ENCODE results near the gene SLC43A3.
A peak's percentile ranks its signal among the peaks of the same experiment; 100 is the strongest.
"Not testable (repeated sequence)": the region's sequence is repeated elsewhere in the genome, so short reads cannot be mapped to it uniquely, and the experiment has no call there.

The SLC43A3 gene

DNA sequence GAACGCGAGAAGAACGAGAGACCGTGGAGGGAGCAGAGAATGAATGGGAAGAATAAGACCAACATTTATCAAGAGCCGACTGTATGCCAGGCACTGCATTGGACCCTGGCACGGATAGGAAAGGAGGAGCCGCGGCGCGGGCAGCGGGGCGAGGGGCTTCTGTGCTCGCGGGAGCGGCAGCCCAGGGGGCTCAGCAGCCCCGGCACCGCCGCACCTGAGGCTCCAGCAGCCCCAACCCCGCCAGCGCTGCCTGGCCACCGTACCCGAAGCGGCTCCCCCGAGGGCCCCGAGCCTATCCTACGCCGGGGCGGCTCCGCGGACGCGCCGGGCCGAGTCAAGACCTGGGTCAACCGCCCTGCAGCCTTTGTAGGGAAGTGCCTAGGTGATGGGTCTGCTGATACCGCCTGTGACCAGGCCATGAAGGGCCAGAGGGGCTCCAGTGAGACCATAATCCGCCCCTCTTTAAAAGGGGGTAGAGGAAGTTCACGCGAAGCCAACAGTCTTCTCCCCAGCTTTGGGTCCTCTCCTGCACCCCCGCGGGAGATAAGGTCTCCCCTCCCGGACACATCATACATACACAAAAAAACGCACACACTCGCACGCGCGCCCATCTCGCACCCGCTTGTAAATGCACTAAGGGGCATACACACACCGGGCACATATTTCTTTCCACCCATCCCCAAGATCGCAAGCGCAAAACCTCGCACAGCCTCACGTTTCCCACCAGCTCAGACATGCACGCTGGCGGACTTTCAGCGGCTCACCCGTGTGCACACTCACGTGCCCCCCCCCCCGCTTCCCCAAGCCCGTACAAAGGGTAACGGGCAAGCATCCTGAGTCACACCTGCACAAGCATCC is 32.5 kb upstream of the SLC43A3 start:
- no peak for DNase-seq (ENCODE audit: low read depth in 2 of 2)

DNA sequence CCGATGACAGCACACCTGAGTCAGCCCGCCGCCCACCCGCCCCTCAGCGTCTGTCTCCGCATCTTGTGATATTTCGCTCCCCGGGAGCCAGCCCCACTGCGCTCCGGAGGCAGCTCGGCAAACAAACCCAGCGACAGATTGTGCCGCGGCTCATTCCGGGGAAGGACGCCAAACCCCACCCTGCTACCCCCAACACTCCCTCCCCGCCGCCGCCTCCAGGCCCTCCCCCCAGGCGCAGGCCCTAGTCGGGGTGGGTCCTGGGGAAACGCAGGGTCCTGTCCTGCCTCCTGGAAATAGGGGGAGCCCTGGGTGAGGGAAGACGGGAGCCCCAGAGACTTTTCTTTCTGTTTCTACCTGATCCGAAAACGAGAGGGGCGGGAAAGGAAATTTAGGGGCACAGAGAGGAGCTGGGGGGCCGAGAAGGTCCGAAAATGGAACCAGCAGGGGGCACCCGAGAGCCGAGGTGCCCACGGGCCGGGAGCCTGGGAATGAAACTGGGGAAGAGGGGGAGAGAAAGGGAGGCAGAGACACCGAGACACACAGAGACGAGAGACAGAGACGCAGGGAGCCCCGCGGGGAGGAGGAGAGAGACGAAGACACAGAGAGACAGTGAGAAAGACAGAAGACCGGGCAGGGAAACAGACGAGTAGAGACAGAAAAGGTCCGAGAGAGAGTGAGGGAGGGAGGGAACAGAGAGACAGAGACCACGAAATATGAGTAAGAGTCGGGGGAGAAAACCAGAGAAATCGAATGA is 31.7 kb upstream of the SLC43A3 start:
- DNase-seq (ENCODE audit: low read depth in 2 of 2): peak; percentile 53 to 72

DNA sequence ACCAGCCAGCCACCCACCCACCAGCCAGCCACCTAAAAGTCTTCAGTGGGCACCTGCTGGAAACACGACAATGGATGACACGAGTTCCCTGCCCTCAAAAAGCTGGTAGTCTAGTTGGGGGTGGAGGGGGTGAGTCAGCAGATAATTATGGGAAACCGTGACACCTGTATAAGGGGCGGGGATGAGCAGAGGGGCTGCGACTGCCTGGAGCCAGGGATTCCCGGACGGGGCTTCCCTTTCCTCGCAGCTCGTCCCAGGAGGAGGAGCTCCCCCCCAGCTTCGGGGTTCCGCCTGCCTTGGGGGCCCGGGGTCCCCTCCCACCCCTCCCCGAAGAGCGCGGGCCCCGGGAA is 31.1 kb upstream of the SLC43A3 start:
- DNase-seq (ENCODE audit: low read depth in 2 of 2): peak in 1 of 2 donors; percentile 47

DNA sequence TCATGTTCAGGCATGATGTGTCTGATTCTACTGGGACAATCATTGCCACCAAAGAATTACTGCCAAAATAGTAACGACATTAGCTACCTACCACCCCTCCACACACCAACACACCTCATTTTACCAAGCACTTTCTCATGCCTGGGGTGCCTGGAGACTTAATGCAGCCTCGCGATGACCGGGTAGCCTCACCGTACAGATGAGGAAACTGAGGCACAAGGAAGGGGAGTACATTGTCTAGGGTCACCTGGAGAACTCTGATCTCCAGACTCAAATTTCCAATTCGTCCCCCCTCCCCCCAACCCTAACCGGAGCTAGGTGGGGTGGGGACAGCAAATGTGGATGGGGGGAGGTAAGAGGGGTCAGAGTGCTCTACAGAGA is 30.7 kb upstream of the SLC43A3 start:
- no peak for DNase-seq (ENCODE audit: low read depth in 2 of 2)

DNA sequence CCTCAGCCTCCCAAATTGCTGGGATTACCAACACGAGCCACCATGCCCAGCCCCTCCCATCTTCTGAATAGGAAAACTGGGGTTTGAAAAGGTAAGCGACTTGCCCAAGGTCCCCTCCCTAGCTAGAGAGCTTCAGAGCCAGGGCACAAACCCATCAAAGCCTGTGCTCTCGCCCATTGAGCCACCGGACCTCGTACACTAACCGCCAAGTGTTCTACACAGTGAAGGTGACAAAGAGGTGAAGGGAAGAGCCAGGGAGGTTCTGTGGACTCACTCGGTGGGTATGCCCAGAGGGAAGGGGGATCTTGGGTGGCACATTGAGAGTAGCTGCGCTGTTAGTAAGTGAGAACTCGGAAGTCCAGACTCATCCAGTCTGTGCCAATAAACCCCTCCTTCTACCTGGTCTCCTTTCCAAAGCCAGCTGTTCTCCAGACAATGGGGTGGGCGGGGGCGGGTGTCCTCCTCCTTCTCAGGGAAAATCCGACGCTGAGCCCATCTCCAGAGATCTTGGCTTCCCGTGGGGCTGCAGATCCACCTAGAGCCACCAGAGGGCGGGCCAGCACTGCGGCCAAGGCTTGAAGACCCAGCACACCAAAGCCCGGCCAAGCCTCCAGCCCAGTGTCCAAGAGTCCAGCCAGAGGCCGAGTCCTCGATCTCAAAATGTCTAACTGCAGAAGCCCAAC is 30.2 kb upstream of the SLC43A3 start:
- DNase-seq (ENCODE audit: low read depth in 2 of 2): peak in 1 of 2 donors; percentile 48

DNA sequence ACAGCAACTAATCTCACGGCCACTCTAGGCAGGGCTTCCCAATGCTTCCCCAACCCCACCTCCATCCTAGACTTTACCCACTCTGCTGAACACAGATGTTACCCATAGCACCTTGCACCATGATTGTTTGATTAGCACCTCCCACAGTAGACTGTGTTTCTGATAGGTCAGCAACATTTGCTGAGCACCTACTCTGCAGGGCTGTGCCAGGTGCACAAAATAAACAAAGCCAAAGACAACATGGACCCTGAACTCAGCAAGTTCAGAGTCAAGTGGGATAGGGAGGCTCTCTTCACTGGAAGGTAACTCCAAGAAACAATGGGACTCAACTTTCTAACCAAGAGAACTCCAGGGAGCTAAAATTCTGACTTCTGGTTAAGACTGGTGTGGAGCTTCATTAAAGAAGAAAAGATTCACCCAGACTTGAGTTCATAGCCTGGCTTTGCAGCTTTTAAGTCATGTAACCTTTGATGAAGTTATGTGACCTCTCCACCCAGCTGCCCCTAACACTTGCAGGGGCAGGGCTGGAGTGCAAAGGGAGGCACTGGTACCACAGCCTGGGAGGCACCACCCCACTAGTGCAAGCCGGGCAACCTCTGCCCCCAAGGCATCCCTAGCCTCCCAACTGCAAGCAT is 26.7 kb upstream of the SLC43A3 start:
- DNase-seq (ENCODE audit: low read depth in 2 of 2): no peak

DNA sequence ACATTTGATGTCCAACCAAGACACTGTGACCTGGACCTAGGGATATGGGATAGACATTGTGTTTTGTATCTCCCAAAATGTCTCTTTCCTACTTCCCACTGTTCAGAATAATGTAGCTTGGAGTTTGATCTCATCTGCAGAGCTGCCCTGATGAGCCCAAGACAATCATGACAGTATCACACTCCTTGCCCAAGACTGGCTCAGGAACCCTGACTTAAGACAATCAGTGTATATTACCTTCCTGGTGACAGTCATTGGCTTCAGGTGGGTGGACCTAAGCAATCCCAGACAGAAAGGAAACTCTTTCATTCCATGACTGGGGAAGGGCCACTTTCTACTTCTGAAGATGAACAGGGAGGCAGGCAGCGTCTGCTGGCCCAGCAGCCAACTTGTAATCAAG is 19.1 kb upstream of the SLC43A3 start:
- no peak for DNase-seq (ENCODE audit: low read depth in 2 of 2)

DNA sequence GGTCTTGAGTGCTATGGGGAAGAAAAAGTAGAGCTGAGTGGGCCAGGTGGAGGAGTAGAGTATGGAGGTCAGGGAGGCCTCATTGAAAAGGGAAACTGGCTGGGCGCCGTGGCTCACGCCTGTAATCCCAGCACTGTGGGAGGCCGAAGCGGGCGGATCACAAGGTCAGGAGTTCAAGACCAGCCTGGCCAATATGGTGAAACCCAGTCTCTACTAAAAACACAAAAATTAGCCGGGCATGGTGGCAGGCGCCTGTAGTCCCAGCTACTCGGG is 18.1 kb upstream of the SLC43A3 start:
- DNase-seq (ENCODE audit: low read depth in 2 of 2): not testable (repeated sequence)

DNA sequence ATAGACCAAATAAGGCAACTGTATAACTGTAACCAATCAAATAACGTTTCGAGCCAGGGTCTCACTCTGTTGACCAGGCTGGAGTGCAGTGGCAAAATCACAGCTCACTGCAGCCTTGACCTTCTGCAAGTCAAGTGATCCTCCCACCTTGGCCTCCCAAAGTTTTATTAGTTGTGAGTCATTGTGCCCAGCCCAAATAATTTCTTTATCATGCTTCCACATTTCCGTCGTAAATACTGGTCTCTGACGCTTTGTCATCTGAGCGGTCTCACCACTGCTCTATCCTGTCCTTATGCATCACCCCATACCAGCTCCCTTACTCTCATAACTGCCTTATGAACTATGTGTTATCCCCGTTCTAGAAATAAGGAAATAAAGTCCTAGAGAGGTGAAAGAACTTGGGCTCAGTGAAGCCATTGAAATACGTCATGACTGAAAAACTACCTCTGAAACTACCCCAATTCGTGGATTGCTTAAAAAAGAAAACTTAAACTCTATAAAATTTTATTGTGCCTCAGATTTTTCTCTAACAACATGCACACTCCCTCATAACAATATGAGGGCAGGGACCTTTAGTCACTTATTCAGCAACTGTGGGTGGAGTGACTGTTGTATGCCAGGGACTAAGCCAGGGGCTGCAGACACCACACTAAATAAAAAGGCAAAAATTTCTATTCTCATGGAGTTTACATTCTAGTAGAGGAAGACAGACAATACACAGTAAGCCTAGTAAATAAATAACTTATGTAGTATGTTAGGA is 17.6 kb upstream of the SLC43A3 start:
- DNase-seq (ENCODE audit: low read depth in 2 of 2): no peak

DNA sequence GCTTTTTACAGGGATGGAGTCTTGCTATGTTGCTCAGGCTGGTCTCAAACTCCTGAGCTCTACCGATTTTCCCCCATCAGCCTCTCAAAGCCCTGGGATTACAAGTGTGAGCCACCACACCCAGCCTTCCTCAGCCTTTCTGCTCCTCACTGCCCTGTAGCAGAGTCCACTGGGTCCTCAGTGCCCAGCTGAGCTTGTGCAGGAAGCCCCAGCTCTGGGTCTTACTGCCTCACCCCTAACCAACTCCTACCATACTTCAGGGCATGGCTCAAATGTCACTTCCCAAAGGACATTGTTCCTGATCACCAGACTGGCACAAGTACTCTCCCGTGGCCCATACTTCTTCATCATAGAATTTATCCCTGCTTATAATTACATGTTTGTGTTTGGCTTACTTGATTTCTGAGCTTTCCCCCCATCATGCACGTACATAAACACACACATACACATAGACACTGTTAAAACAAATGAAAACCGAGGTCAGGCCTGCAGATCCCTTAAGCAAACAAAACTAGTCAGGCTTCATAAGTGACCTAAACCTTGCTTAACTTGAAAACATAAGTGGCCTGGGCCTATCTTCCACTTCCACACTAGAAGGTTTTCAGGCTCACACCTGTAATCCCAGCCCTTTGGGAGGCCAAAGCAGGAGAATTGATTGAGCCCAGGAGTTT is 14.0 kb upstream of the SLC43A3 start:
- no peak for DNase-seq (ENCODE audit: low read depth in 2 of 2)

DNA sequence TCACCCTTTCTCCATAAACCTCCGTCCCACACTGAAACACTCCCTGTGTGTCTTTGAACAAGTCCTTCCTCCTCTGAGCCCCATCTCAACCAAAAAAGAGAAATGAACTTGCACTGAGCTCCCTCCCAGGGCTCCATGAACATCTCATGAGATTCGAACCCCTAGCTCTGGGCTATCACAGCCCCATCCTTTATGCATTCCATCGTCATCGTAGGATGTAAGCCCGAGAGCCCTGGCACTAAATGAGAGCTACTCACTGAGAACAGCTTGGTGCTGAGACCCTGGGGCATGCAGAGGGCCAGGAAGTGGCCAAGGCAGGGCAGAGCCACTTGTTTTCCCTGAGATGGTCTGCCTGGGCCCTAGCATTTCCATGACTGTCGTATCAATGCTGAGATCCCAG is 12.9 kb upstream of the SLC43A3 start:
- DNase-seq (ENCODE audit: low read depth in 2 of 2): no peak

DNA sequence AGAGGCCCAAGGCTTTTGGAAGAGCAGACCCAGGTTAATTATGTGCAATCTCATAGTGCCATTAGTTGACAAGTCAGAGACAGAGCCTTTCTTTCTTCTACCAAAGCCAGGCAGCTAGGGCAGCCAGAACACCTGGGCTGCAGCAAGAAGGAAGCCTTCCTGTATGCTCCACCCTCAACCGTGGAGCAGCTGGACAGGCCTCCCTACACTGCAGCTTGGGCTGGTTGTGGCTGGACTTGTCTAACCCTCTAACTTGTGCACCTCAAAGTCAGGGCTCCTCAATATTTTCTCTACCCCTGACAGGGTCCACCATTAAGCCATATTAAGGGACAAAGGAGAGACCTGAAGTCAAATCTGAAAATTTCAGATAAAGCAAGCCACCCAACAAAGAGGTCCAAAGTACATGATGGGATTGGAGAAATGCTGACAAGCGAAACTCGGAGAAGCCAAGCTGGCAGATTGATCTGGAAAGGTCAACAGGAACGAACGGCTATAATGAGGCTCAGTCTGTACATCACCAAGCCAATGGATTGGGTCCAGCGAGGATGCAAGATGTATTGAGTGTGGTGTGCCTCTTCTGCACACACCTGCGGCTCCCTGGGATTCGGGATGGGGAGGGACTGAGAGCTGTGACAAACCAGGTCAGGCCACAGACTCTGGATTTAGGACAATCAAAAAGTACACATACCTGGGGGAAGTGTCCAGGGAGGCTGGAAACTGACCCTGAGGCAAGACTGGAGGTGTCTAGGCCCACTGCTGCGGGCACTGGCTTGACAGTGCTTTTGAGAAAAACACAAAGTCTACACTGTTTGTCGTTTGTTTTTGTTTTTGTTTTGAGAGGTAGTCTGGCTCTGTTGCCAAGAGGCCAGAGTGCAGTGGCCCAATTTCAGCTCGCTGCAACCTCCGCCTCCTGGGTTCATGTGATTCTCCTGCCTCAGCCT is 11.7 kb upstream of the SLC43A3 start:
- no peak for DNase-seq (ENCODE audit: low read depth in 2 of 2)

DNA sequence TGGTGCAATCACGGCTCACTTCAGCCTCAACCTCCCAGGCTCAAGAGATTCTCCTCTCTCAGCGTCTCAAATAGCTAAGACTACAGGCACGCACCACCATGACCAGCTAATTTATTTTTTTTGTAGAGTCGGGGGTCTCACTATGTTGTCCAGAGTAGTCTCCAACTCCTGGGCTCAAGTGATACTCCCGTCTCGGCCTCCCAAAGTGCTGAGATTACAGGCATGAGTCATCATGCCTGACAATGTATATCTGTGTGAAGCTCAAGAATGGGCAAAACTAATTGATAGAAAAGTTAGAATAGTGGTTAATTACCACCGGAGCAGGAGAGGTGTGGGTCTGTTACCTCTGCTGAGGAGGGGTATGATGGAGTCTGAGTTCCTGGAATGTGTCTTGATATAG is 9.1 kb upstream of the SLC43A3 start:
- DNase-seq (ENCODE audit: low read depth in 2 of 2): no peak

DNA sequence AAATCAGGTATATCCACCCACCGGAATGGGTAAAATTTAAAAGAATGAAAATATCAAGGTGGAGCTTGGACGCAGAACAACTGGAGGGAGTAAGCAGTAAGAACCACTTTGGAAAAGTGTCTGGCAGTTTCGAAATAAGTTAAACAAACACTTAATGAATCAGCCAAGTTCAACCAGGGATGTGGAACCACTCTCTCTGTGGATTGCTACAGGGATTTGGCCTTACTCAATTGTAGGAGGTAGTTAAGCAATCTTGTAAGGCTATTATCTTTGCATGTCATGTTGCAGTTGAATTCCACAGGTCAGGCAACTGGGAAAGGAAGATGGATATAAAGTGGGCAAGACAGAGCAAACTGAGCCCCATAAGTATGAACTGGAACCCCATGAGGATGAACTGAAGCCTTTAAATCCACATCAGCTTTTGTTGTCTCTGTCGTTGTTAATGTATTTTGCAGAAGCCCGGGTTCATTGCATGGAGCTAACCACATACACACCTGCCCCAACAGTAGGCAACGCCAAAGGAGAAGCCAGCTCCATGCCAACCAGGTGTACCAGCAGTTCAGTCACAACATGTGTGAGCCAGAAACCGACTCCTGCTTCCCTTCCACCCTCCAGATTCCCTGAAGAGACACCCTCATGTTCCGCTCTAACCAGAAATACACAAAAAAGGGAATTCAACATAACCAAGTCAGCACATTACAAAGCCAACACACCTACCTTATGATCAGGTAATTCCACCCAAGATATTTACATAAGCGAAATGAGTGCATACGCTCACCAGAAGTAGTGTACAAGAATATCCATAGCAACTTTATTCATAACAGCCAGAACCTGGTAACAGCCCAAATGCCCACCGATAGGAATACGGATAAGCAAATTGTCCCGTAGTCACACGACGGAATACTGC is 8.0 kb upstream of the SLC43A3 start:
- DNase-seq (ENCODE audit: low read depth in 2 of 2): no peak

DNA sequence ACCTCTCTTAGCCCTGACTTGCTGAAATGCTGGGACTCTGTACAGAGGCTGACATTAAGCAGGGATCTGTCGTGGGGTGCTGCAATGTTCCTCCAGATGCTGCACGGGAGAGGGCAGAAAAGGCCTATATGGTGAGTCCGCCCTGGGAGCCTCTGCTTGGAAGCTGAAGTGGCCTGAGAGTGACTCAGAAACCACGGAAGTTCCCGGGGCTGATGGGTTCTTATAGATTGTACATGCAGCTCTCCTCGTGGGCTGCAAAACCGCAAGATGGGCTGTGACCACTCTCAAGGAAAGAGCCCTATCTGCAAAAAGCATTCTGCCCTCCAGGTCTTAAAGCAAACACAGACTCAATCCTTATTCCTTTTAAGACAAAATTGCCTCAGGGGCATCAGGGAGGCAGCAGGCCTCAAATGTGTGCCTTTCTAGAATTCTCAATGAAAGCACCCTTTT is 5.8 kb upstream of the SLC43A3 start:
- DNase-seq (ENCODE audit: low read depth in 2 of 2): no peak

DNA sequence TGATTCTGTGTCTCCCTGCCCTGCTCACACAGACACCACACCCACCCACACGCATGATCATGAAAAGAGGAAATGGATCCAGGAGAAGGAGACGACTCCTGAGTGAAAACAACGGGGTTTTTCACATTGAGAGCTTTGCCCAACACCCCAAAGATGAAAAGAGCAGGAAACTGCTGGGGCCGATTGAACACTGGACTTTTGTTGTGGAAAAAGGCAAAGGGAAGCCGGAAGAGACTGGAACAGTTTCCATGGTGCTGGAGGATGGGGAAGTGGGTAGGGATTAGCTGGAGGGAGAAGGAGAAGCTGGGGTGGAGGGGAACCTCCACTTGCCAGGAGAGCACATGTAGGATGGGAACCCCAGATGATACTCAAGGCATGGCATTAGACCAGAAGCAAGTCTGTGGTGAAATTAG is 5.2 kb upstream of the SLC43A3 start:
- DNase-seq (ENCODE audit: low read depth in 2 of 2): no peak

DNA sequence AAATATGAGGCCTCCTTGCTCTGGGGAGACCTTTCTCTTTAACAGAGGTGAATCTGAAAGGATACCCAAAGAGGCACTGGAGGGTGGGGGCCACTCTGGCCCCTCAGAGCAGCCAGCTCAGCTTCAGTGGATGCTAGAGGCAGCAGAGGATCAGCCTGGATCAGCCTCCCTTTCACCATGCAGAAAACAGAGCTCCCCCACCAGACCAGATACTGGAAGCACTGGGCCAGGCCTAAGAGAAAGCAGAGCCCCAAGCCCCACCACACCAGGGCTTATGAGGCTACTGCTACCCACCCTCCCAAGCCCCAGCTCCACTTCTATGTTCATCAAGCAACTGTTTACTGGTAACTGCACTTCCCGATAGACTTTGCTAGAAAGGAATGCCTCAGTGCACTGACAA is 4.0 kb upstream of the SLC43A3 start:
- no peak for DNase-seq (ENCODE audit: low read depth in 2 of 2)

DNA sequence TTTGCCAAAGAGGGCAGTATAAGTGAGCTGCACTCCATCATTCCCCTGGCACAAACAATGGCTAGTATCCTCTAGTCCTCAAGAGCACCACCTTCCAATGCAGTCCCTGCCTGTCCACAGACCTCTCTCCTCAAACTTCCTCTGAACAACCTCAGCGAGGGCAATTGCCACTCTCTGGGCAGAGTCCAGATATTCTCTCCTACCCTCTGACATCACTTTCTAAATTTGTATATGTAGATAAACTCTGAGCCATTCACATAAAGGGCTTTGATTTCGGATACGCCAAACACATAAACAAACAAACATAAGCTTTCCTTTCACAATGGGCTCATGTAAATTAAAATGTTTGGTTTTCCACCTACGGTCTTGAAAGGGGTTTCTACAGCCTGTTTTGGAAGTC is 3.0 kb upstream of the SLC43A3 start:
- no peak for DNase-seq (ENCODE audit: low read depth in 2 of 2)

DNA sequence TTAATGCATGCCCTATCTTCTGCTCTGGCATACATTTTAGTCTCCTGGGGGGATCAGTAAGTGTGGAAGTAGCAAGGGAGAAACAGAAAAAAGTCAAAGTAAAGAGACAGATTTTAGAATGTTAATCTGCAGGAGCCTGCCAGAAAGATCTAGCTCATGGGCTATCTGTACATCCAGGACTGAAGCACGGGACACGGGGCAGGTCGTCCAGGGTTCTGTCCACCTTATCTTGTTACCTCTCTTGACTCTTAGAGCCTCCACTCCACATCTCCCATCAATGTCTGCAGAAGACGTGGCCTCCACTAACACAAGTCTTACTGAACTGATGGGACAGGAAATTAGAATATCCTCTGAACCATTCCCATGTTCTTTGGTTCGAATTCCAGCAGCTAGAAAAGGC is 1.7 kb upstream of the SLC43A3 start:
- no peak for DNase-seq (ENCODE audit: low read depth in 2 of 2)

Measured in activated CD8-positive, alpha-beta memory T cell treated with anti-CD3 and anti-CD28 coated beads for 4 hours (primary cell).